Endothelial cell (in vitro differentiated cells): ENCODE data around the gene PCDHA1. TPM values are rescaled to one million over a fixed set of nuclear protein-coding genes. Genes with fewer than 3 reads are reported as not detected.

ENCODE experiments used
- DNase-seq: peaks from one replicate; pipeline ENCODE4 v3.0.0; 2021; ENCODE audit warnings: low spot score
- H3K27ac Mint-ChIP-seq: one replicate; pipeline ENCODE4 v1.8.0; 2021; ENCODE audit warnings: mixed read lengths, inconsistent platforms; ENCODE audit not compliant: unreplicated experiment
- H3K27me3 Mint-ChIP-seq: one replicate; pipeline ENCODE4 v1.8.0; 2021; ENCODE audit warnings: mild to moderate bottlenecking, moderate library complexity, mixed read lengths, inconsistent platforms; ENCODE audit not compliant: unreplicated experiment
- H3K36me3 Mint-ChIP-seq: one replicate; pipeline ENCODE4 v1.8.0; 2021; ENCODE audit warnings: mild to moderate bottlenecking, low read depth, mixed read lengths, inconsistent platforms; ENCODE audit not compliant: unreplicated experiment
- H3K4me1 Mint-ChIP-seq: one replicate; pipeline ENCODE4 v1.8.0; 2021; ENCODE audit warnings: mild to moderate bottlenecking, mixed read lengths, inconsistent platforms; ENCODE audit not compliant: unreplicated experiment
- H3K4me3 Mint-ChIP-seq: one replicate; pipeline ENCODE4 v1.8.0; 2021; ENCODE audit warnings: mild to moderate bottlenecking, mixed read lengths, inconsistent platforms; ENCODE audit not compliant: unreplicated experiment
- H3K9me3 Mint-ChIP-seq: one replicate; pipeline ENCODE4 v1.8.0; 2021; ENCODE audit warnings: mixed read lengths, inconsistent platforms; ENCODE audit not compliant: unreplicated experiment
- CTCF ChIP-seq: fragments of 200-600 bp; sonication (generic); IDR thresholded peaks from one replicate; pipeline ENCODE4 v1.5.0; 2021; ENCODE audit warnings: antibody characterized with exemption; ENCODE audit not compliant: unreplicated experiment
- total RNA-seq: library from RNA; stranded (reverse); fragmentation: NEBNext Ultra II Directional; extraction: Animal tissue kit (Norgen Biotek cat#: 25700); gene quantifications from one replicate; pipeline ENCODE4 v1.2.1, GENCODE V29; 2021; ENCODE audit not compliant: unreplicated experiment

PCDHA1 gene
- total RNA-seq, 1 donor from 2014 or later: 0.13 TPM

GRCh38 chr5:141031006-141031405 lies 245.1 kb downstream of the PCDHA1 start:
- Mint-ChIP-seq H3K9me3 (no peaks in the 10 kb centered on the region), H3K4me3 (no peak overlapping the region), H3K36me3 (no peaks in the 10 kb centered on the region), H3K27ac (no peak overlapping the region), H3K27me3 (no peaks in the 10 kb centered on the region), H3K4me1 (no peaks in the 10 kb centered on the region)
- DNase-seq: no peak
- TF ChIP-seq CTCF: no peak

GRCh38 chr5:141032626-141033025 lies 246.7 kb downstream of the PCDHA1 start:
- Mint-ChIP-seq H3K27me3 (no peaks in the 10 kb centered on the region), H3K36me3 (no peaks in the 10 kb centered on the region), H3K4me1 (no peaks in the 10 kb centered on the region), H3K4me3 (no peak overlapping the region), H3K9me3 (no peaks in the 10 kb centered on the region), H3K27ac (no peak overlapping the region)
- no peak for TF ChIP-seq CTCF
- no peak for DNase-seq

- Mint-ChIP-seq H3K27ac (no peak overlapping the region), H3K9me3 (no peaks in the 10 kb centered on the region), H3K4me1 (no peaks in the 10 kb centered on the region), H3K27me3 (no peaks in the 10 kb centered on the region), H3K4me3 (no peak overlapping the region), H3K36me3 (no peaks in the 10 kb centered on the region)
- TF ChIP-seq CTCF: no peak
- no peak for DNase-seq
These were observed 253.1 kb downstream of the PCDHA1 start for GRCh38 chr5:141039061-141039460.

- no peak for TF ChIP-seq CTCF
- Mint-ChIP-seq H3K4me1 (no peaks in the 10 kb centered on the region), H3K27me3 (no peaks in the 10 kb centered on the region), H3K27ac (no peak overlapping the region), H3K36me3 (no peaks in the 10 kb centered on the region), H3K9me3 (no peaks in the 10 kb centered on the region), H3K4me3 (no peak overlapping the region)
- DNase-seq: no peak
These were observed 253.6 kb downstream of the PCDHA1 start for GRCh38 chr5:141039517-141039916.

GRCh38 chr5:141040093-141040770 lies 254.3 kb downstream of the PCDHA1 start:
- peak; percentile 70 for DNase-seq
- Mint-ChIP-seq H3K36me3 (no peaks in the 10 kb centered on the region), H3K4me3 (no peak overlapping the region), H3K9me3 (no peaks in the 10 kb centered on the region), H3K27me3 (no peaks in the 10 kb centered on the region), H3K27ac (no peak overlapping the region), H3K4me1 (no peaks in the 10 kb centered on the region)
- peak; percentile 86 for TF ChIP-seq CTCF
